Suprapubic skin (tissue), 3 donors: ENCODE measurements around the gene SLC41A1.

ENCODE experiments used
- EP300 ChIP-seq: sonication (generic); formaldehyde crosslinking; IDR thresholded peaks from one replicate; pipeline ENCODE4 v1.6.1; 2017; ENCODE audit warnings: antibody characterized with exemption
- POLR2A ChIP-seq, 2 donors: fragments of 450-650 bp; IDR thresholded peaks; one replicate each; pipeline ENCODE4 v1.6.1; 2017; ENCODE audit warnings: antibody characterized with exemption in 2 of 2, mild to moderate bottlenecking in 2 of 2, moderate library complexity in 2 of 2
- TF ChIP-seq, protein P1 (sequence below), 2 donors: fragments of 200-600 bp in 1 of 2; fragments of 450-650 bp in 1 of 2; sonication (generic) in 1 of 2; IDR thresholded peaks; one replicate each; pipeline ENCODE4 v1.5.1; 2016 to 2019; ENCODE audit warnings: antibody characterized with exemption in 2 of 2, mild to moderate bottlenecking in 1 of 2, moderate library complexity in 1 of 2

DNA sequence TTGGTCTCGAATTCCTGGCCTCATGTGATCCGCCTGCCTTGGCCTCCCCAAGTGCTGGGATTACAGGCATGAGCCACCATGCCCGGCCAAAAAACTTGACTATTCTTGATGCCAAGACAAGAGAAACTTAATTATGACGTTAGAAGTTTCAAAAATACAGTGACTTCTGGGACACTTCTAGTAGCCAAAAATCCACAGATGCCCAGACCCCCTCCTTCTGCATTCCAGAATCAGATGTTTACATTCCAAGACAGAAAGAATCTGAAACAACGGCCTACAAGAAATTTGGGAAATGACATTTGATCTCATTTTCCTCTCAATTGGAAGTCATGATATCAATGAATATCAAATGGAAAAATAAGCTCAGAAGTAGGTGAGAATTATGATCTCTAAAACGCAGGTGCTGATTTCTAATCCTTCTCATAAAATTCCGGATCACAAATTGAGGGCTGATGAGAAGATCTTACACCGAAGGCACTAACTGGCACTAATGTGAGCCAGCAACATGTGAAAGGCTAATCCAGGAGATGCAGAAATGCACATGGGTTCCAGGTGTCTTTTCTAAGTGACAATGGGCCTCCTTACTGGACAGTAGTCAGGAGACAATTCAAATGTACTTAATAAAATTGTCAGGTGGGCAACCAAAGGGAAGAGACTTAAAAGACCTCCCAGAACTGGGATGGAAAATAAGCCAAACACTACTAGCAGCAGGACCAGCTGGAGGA, 43.2 kb downstream of the SLC41A1 start:
- TF ChIP-seq POLR2A (IDR thresholded peaks at IDR 0.05) (no peak), EP300 (no peak)
- TF ChIP-seq, protein P1, sequence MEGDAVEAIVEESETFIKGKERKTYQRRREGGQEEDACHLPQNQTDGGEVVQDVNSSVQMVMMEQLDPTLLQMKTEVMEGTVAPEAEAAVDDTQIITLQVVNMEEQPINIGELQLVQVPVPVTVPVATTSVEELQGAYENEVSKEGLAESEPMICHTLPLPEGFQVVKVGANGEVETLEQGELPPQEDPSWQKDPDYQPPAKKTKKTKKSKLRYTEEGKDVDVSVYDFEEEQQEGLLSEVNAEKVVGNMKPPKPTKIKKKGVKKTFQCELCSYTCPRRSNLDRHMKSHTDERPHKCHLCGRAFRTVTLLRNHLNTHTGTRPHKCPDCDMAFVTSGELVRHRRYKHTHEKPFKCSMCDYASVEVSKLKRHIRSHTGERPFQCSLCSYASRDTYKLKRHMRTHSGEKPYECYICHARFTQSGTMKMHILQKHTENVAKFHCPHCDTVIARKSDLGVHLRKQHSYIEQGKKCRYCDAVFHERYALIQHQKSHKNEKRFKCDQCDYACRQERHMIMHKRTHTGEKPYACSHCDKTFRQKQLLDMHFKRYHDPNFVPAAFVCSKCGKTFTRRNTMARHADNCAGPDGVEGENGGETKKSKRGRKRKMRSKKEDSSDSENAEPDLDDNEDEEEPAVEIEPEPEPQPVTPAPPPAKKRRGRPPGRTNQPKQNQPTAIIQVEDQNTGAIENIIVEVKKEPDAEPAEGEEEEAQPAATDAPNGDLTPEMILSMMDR (IDR thresholded peaks at IDR 0.05), result no peak
